Astrocyte of the spinal cord (primary cell): Measurements from ENCODE around the gene GALNT13.

Experiments used
- DNase-seq: peaks from one replicate; pipeline ENCODE4 v3.0.0; 2011; ENCODE audit warnings: low read depth, low spot score
- H3K4me3 ChIP-seq: 2 replicates; pipeline ENCODE4 v1.5.1; 2011; ENCODE audit warnings: low read depth, mild to moderate bottlenecking, low read length, moderate library complexity
- in situ Hi-C: cut with HindIII; loops from 2 replicates; pipeline ENCODE4 v1.10.0; 2017; ENCODE audit warnings: low sequenced_read_pairs
- TF ChIP-seq, protein P1 (sequence below): IDR thresholded peaks from 2 replicates; pipeline ENCODE4 v1.5.1; 2012; ENCODE audit warnings: low read depth, mild to moderate bottlenecking, low read length, inconsistent platforms

Gene GALNT13

DNA sequence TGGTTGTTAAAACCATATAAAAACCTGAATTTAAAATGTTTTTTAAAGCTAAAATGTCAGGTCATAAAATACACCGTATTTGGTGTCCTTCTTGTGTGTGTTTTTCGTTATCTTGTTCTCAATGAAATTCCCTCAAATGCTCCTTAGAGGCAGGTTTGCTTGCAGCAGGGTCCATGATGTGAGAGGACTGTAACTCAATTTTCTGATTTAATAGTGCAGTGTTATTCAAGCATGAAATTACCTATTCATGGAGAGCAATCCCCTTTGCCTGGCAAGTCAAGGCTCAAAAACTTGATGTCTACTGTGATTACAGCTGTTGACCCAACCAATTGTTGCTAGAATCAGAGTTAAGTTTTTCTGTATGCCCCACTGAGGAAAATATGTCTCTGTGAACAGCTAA is 318.2 kb downstream of the GALNT13 start:
- in situ Hi-C loops: no loop called here
- no peak overlapping the region for H3K4me3 ChIP-seq
- TF ChIP-seq, protein P1, sequence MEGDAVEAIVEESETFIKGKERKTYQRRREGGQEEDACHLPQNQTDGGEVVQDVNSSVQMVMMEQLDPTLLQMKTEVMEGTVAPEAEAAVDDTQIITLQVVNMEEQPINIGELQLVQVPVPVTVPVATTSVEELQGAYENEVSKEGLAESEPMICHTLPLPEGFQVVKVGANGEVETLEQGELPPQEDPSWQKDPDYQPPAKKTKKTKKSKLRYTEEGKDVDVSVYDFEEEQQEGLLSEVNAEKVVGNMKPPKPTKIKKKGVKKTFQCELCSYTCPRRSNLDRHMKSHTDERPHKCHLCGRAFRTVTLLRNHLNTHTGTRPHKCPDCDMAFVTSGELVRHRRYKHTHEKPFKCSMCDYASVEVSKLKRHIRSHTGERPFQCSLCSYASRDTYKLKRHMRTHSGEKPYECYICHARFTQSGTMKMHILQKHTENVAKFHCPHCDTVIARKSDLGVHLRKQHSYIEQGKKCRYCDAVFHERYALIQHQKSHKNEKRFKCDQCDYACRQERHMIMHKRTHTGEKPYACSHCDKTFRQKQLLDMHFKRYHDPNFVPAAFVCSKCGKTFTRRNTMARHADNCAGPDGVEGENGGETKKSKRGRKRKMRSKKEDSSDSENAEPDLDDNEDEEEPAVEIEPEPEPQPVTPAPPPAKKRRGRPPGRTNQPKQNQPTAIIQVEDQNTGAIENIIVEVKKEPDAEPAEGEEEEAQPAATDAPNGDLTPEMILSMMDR: no peak
- DNase-seq: no peak

DNA sequence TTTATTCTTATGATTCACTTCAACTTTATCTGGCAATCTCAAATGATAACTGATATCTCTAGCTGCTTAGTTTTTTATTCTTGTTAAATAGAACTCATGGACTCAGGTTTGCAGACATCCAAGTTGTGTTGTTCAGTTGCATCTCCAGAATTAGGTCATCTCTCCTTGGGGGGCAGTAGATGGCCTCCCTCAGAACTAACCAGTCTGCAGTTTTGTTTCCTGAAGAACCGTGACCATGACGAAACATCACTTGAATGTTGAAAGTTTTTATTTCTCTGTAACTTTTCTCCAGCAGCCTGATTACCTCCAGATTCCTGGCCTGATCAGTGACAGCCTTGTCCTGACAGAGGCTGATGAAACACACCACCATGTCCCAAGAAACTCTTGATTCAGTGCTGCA is 321.5 kb downstream of the GALNT13 start:
- no peak overlapping the region for H3K4me3 ChIP-seq
- in situ Hi-C loops: no loop called here
- no peak for DNase-seq
- TF ChIP-seq, protein P1: no peak

DNA sequence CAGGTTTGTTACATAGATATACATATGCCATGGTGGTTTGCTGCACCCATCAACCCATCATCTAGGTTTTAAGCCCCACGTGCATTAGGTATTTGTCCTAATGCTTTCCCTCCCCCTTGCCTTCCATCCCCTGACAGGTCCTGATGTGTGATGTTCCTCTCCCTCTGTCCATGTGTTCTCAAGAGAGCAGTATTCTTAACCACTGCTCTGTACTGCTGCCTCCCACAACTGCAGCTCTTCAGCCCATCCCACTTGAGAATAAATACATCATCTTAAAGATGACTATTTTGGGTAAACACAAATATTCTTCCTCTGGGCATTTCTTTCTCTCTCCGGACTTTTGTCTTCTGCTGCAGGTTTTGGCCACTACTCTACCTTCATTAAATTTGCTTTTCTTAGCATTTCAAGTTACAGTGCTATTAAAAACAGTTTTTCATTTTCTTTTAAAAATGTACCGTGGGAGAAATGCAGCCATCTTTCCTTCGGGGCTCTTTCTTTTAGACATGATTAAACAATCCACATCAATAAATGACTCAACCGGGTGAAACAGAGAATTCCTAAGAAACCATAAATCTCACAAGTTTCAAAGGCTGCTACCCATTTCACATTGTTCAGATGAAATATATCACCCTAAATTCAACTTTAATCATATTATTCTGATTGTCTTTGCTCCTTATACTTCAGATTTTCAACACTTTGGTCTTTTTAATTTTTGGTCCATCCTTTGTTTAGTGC is 323.4 kb downstream of the GALNT13 start:
- in situ Hi-C loops: no loop called here
- peak; percentile 12 for DNase-seq
- H3K4me3 ChIP-seq: no peak overlapping the region
- TF ChIP-seq, protein P1: no peak

DNA sequence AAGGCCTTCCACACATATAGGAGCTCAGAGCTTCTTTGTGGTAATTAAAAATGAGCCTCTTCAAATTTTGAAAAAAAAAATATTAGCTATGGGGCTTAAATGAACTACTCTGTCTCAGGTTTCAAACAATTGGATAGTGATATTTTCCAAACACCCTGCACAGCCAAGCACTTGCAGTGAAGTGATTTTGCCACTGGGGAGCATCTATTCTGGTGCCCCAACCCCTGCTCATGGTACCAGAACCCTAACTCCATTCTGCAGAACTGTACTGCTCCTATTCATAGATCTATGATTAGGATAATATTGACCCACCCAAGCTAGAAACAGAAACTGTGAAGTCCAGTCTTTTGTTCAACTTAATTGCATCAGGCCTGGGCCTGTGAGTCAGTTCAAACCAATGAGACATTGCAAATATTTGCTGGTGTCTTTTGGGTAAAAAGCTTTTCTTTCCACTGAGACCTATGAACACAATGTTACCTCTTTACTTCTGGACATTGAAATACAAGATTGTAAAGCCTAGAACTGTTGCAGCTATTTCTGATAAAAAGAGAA is 324.0 kb downstream of the GALNT13 start:
- peak; percentile 13 for DNase-seq
- in situ Hi-C loops: no loop called here
- TF ChIP-seq, protein P1: no peak
- no peak overlapping the region for H3K4me3 ChIP-seq

DNA sequence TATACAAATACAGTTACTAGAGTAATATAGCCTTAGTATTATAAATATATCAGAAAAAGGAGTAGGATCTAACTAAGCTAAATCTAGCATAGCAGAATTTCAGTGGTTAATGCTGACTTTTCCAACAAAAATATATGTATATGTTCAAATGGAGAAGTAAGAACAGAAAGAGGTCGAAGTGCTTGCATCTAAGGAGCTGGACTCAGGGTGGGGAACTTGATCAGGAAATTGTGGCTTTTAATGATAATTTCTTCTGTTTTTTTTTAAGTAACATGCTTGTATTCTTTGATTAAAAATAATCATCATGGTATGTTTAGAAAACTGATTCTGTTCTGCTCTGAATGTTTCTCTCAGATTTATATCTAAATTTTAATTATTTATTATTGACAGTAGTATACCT is 327.1 kb downstream of the GALNT13 start:
- TF ChIP-seq, protein P1: no peak
- no peak for DNase-seq
- H3K4me3 ChIP-seq: no peak overlapping the region
- in situ Hi-C loops: no loop called here

DNA sequence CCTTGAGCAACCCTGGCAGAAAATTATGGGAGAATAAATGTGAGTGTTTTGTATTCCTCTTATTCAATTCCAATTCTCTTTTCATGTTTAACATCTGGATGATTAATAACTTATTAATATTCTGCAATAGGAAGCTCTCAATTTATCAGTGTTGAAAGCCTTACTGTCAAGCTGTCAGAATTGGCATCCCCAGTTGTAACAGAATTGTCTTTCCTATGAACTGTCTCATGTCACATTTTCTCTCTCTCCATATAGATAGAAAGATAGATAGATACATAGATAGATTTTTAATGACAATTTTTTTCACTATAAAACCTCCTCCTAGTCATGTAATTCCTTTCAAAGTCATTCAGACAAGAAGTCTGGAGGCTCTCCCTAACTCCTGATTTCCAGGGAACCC is 331.5 kb downstream of the GALNT13 start:
- DNase-seq: no peak
- in situ Hi-C loops: no loop called here
- TF ChIP-seq, protein P1: no peak
- H3K4me3 ChIP-seq: no peak overlapping the region
